Suprapubic skin (tissue), 4 donors: Measurements from ENCODE around the gene RPL37A. TPM values are rescaled to one million over a fixed set of nuclear protein-coding genes. Genes with fewer than 3 reads are reported as not detected.

Source experiments
- DNase-seq, 2 donors: peaks; one replicate each; pipeline ENCODE4 v3.0.0-alpha.2; 2019; ENCODE audit warnings: low spot score in 2 of 2
- H3K27ac ChIP-seq: fragments of 200-600 bp; sonication (generic); one replicate; pipeline ENCODE4 v1.5.1; 2019
- H3K27me3 ChIP-seq: fragments of 200-600 bp; sonication (generic); one replicate; pipeline ENCODE4 v1.5.1; 2019
- H3K36me3 ChIP-seq: fragments of 200-600 bp; sonication (generic); one replicate; pipeline ENCODE4 v1.5.1; 2019
- H3K4me1 ChIP-seq: fragments of 200-600 bp; sonication (generic); one replicate; pipeline ENCODE4 v1.5.1; 2019
- H3K4me3 ChIP-seq: fragments of 200-600 bp; sonication (generic); one replicate; pipeline ENCODE4 v1.5.1; 2019; ENCODE audit warnings: mild to moderate bottlenecking
- H3K9me3 ChIP-seq: fragments of 200-600 bp; sonication (generic); one replicate; pipeline ENCODE4 v1.5.1; 2019
- EP300 ChIP-seq: sonication (generic); formaldehyde crosslinking; IDR thresholded peaks from one replicate; pipeline ENCODE4 v1.6.1; 2017; ENCODE audit warnings: antibody characterized with exemption
- POLR2A ChIP-seq, 2 donors: fragments of 450-650 bp; IDR thresholded peaks; one replicate each; pipeline ENCODE4 v1.6.1; 2017; ENCODE audit warnings: antibody characterized with exemption in 2 of 2, mild to moderate bottlenecking in 2 of 2, moderate library complexity in 2 of 2
- POLR2AphosphoS5 ChIP-seq, 3 donors: sonication (generic); formaldehyde crosslinking; IDR thresholded peaks; one replicate each; pipeline ENCODE4 v1.6.1; 2017; ENCODE audit warnings: antibody characterized with exemption in 3 of 3
- WGBS: methylation state at CpG from one replicate; pipeline ENCODE4 v1.1.5; 2018; 5-methylcytosine and 5-hydroxymethylcytosine counted together
- total RNA-seq, 4 donors: library from RNA; depleted of rRNA; stranded (reverse); fragments of >200 nt; gene quantifications; one replicate each; pipeline ENCODE4 v1.1.0, GENCODE V29; 2016
- TF ChIP-seq, protein P1 (sequence below), 2 donors: fragments of 200-600 bp in 1 of 2; fragments of 450-650 bp in 1 of 2; sonication (generic) in 1 of 2; IDR thresholded peaks; one replicate each; pipeline ENCODE4 v1.5.1; 2016 to 2019; ENCODE audit warnings: antibody characterized with exemption in 2 of 2, mild to moderate bottlenecking in 1 of 2, moderate library complexity in 1 of 2

The RPL37A gene
- total RNA-seq, 4 donors from 2014 or later, result 892 to 2,420 (median 2,172) TPM

DNA sequence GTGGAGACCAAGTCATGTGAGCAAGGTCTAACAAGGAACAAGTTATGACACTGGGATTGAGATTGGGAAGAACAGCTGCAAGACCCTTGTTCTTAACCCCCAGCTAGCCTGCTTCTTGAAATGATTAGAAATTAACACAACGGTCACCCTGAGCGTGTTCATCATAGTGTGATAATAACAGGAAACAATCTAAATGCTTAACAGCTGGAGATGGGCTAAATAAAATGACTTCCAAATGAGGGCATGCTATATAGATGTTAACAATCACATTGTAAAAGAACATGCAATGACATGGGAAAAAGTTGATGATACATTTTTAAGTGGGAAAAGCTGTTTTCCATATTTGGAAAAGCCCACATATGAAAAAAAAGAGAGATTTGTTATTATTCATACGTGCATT lies 47.6 kb downstream of the RPL37A start:
- Histone ChIP-seq H3K36me3 (no peaks in the 10 kb centered on the region), H3K9me3 (no peaks in the 10 kb centered on the region), H3K4me3 (no peak overlapping the region), H3K4me1 (peaks cover 38% of the 10 kb centered on the region), H3K27ac (no peak overlapping the region), H3K27me3 (no peaks in the 10 kb centered on the region)
- DNase-seq, result no peak
- WGBS, result 71% methylated on average over 3 of the region's 3 CpGs
- TF ChIP-seq POLR2A (IDR thresholded peaks at IDR 0.05) (no peak), POLR2AphosphoS5 (IDR thresholded peaks at IDR 0.05) (no peak), EP300 (no peak)
- TF ChIP-seq, protein P1, sequence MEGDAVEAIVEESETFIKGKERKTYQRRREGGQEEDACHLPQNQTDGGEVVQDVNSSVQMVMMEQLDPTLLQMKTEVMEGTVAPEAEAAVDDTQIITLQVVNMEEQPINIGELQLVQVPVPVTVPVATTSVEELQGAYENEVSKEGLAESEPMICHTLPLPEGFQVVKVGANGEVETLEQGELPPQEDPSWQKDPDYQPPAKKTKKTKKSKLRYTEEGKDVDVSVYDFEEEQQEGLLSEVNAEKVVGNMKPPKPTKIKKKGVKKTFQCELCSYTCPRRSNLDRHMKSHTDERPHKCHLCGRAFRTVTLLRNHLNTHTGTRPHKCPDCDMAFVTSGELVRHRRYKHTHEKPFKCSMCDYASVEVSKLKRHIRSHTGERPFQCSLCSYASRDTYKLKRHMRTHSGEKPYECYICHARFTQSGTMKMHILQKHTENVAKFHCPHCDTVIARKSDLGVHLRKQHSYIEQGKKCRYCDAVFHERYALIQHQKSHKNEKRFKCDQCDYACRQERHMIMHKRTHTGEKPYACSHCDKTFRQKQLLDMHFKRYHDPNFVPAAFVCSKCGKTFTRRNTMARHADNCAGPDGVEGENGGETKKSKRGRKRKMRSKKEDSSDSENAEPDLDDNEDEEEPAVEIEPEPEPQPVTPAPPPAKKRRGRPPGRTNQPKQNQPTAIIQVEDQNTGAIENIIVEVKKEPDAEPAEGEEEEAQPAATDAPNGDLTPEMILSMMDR (IDR thresholded peaks at IDR 0.05), result no peak

DNA sequence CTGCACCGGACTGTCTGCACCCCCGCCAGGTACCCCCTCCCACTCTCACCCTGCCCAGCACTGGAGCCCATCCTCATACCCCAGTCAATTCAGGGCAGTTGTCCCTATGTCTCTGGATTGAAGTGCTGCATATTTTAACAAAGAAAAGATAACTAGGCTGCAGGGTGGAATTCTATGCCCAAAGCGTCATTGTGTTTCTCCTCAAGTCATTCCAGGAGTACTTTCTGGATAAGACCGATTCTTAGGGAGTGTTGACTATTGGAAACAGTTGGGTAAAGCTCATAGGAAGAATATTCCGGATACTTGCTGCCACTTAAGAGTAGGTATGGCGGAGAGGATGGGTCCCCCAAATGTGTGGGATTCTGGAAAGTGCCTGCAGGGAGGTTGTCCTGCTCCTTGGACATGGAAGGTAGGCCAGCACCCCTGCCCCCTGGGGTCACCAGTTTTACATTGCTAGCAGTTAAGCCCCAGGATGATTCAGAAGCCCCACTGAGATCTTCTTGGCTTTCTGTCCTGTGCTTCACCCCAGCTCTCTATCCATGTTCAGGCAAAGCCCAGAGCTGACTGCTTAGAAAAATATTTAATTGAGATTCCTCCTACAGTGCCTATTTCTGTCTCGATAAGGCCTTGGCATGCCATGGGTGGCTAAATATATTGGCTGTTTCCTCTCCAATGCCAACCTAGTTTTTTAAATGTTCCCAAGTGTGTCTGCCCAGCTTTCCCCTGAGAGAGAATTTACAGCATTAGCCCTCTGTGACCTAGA lies 48.2 kb downstream of the RPL37A start:
- no peak overlapping the region for H3K4me3 ChIP-seq
- DNase-seq, result no peak
- no peaks in the 10 kb centered on the region for H3K27me3 ChIP-seq
- H3K36me3 ChIP-seq, result no peaks in the 10 kb centered on the region
- no peak overlapping the region for H3K27ac ChIP-seq
- TF ChIP-seq, protein P1 (IDR thresholded peaks at IDR 0.05), result no peak
- no peak for TF ChIP-seq POLR2A (IDR thresholded peaks at IDR 0.05)
- no peak for TF ChIP-seq POLR2AphosphoS5 (IDR thresholded peaks at IDR 0.05)
- no peak for TF ChIP-seq EP300
- 51% methylated on average over 7 of the region's 7 CpGs for WGBS
- peaks cover 38% of the 10 kb centered on the region for H3K4me1 ChIP-seq
- H3K9me3 ChIP-seq, result no peaks in the 10 kb centered on the region

DNA sequence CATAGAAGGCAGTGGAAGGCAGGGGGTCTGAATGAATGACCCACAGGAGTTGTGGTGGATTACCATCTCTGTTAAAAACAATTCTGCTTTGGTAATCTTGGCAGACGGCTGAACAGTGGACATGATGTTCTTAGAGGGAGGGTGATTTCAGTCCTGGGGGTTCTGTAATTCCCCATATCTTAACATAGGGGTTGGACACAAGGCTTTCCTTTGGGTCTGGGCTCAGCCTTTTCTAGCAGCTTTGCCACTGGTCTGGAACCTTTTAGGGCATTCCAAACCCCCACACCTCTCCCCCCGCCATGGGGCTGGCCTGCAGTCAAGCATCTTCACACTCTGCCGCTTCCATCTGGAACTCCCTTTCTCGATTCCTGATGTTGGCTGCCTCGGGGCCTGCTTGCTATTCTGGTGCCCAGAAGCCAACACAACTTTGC lies 50.3 kb downstream of the RPL37A start:
- H3K4me3 ChIP-seq, result no peak overlapping the region
- no peaks in the 10 kb centered on the region for H3K36me3 ChIP-seq
- no peaks in the 10 kb centered on the region for H3K27me3 ChIP-seq
- WGBS, result 70% methylated on average over 5 of the region's 5 CpGs
- no peak overlapping the region for H3K27ac ChIP-seq
- DNase-seq, result no peak
- peaks cover 40% of the 10 kb centered on the region for H3K4me1 ChIP-seq
- no peaks in the 10 kb centered on the region for H3K9me3 ChIP-seq
- TF ChIP-seq POLR2AphosphoS5 (IDR thresholded peaks at IDR 0.05) (no peak), POLR2A (IDR thresholded peaks at IDR 0.05) (no peak), EP300 (no peak)
- TF ChIP-seq, protein P1 (IDR thresholded peaks at IDR 0.05), result no peak

DNA sequence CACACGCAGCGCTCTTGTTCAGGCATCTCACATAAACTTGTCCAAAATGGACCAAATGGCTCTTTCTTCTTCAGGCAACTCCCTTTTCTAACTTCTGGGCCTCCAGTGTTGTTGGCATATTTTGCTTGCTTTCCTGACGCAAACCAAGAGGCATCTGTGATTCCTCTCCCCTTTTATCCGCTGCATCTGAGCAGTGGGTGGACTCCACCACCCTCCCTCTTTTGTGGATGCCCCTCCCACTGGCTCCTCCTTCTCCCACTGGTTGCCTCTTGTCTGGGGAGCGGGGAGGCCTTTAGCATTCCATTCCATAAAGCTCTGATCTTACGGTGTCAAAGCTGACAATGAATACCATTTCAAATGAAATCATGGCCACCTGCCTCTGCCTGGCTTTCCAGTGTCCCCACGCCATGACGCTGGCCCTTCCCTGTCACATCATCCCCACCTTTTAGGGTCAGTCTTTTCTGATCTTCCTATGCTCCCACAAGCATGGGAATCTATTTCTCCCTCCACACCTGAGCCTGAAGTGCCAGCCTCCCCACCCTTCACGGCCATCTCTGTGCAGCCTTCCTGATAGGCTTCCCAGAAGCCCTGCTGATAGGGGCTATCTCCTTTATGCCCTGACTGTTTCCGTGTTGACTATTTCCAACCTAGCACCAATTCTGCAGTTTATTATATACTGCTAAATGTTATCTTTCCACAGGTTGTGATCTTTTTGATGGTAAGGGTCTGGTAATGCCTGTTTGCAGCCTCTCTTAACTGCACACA lies 51.5 kb downstream of the RPL37A start:
- no peak overlapping the region for H3K4me3 ChIP-seq
- no peak overlapping the region for H3K27ac ChIP-seq
- no peaks in the 10 kb centered on the region for H3K36me3 ChIP-seq
- H3K4me1 ChIP-seq, result peaks cover 49% of the 10 kb centered on the region
- TF ChIP-seq, protein P1 (IDR thresholded peaks at IDR 0.05), result no peak
- TF ChIP-seq POLR2A (IDR thresholded peaks at IDR 0.05) (no peak), POLR2AphosphoS5 (IDR thresholded peaks at IDR 0.05) (no peak), EP300 (no peak)
- H3K27me3 ChIP-seq, result no peaks in the 10 kb centered on the region
- no peak for DNase-seq
- 88% methylated on average over 10 of the region's 10 CpGs for WGBS
- no peaks in the 10 kb centered on the region for H3K9me3 ChIP-seq
